ENCODE measurements around the gene ZNF12. TPM values are rescaled to one million over a fixed set of nuclear protein-coding genes. Genes with fewer than 3 reads are reported as not detected.

The ZNF12 gene
- total RNA-seq, 1 experiment from 2014 or later = 12.2 TPM

GRCh38 chr7:6647541-6647940 is 59.2 kb downstream of the ZNF12 start:
- DNase-seq (ENCODE audit: low read depth) = no peak

- DNase-seq (ENCODE audit: low read depth) = no peak
Observed at GRCh38 chr7:6647080-6647479, 59.7 kb downstream of the ZNF12 start.

GRCh38 chr7:6646465-6646864 is 60.3 kb downstream of the ZNF12 start:
- DNase-seq (ENCODE audit: low read depth) = no peak

- no peak for DNase-seq (ENCODE audit: low read depth)
Observed at GRCh38 chr7:6644728-6645127, 62.0 kb downstream of the ZNF12 start.

- DNase-seq (ENCODE audit: low read depth) = no peak
Observed at GRCh38 chr7:6643915-6644625, 62.7 kb downstream of the ZNF12 start.

- no peak for DNase-seq (ENCODE audit: low read depth)
Observed at GRCh38 chr7:6642861-6643640, 63.7 kb downstream of the ZNF12 start.

GRCh38 chr7:6642239-6642839 is 64.4 kb downstream of the ZNF12 start:
- DNase-seq (ENCODE audit: low read depth) = no peak

GRCh38 chr7:6641305-6642035 is 65.3 kb downstream of the ZNF12 start:
- no peak for DNase-seq (ENCODE audit: low read depth)

- DNase-seq (ENCODE audit: low read depth) = no peak
Observed at GRCh38 chr7:6640246-6640721, 66.5 kb downstream of the ZNF12 start.

GRCh38 chr7:6639627-6640026 is 67.1 kb downstream of the ZNF12 start:
- DNase-seq (ENCODE audit: low read depth) = no peak

GRCh38 chr7:6639032-6639431 is 67.7 kb downstream of the ZNF12 start:
- no peak for DNase-seq (ENCODE audit: low read depth)

Other genes starting within 250 kb of the ZNF12 start
- gene KDELR2, start 222.8 kb downstream of the ZNF12 start, total RNA-seq (2014; rRNA removed; shearing (Covaris generic)) = 66.7 and 125 TPM in 2 replicates
- gene GRID2IP, start 155.5 kb downstream of the ZNF12 start, total RNA-seq (2014; rRNA removed; shearing (Covaris generic)) = not detected in 2 replicates
- 41.7 and 55.9 TPM in 2 replicates for gene ZDHHC4, start 129.5 kb downstream of the ZNF12 start, total RNA-seq (2014; rRNA removed; shearing (Covaris generic))
- 30.5 and 38.1 TPM in 2 replicates for gene INTS15, start 116.9 kb downstream of the ZNF12 start, total RNA-seq (2014; rRNA removed; shearing (Covaris generic))
- 0.88 and 1.0 TPM in 2 replicates for gene ZNF853, start 91.3 kb downstream of the ZNF12 start, total RNA-seq (2014; rRNA removed; shearing (Covaris generic))
- 13.8 and 17.4 TPM in 2 replicates for gene ZNF316, start 69.6 kb downstream of the ZNF12 start, total RNA-seq (2014; rRNA removed; shearing (Covaris generic))
- gene RSPH10B2, start 47.2 kb upstream of the ZNF12 start, total RNA-seq (2014; rRNA removed; shearing (Covaris generic)) = not detected in 2 replicates
- 40.3 and 45.0 TPM in 2 replicates for gene CCZ1B, start 119.3 kb upstream of the ZNF12 start, total RNA-seq (2014; rRNA removed; shearing (Covaris generic))